Esophagus (tissue), 2 donors: ENCODE data around the gene GALNTL6. TPM values are rescaled to one million over a fixed set of nuclear protein-coding genes. Genes with fewer than 3 reads are reported as not detected.

ENCODE experiments used
- H3K27ac ChIP-seq, 2 donors: one replicate each; pipeline ENCODE4 v1.5.1; 2013; ENCODE audit warnings: low read depth in 2 of 2, mild to moderate bottlenecking in 2 of 2, inconsistent platforms in 1 of 2, low read length in 1 of 2, moderate library complexity in 1 of 2
- H3K27me3 ChIP-seq, 2 donors: one replicate each; pipeline ENCODE4 v1.6.1; 2013; ENCODE audit warnings: low read length in 2 of 2, control low read depth in 1 of 2, mild to moderate bottlenecking in 1 of 2; ENCODE audit not compliant: insufficient read depth in 2 of 2, control insufficient read depth in 1 of 2
- H3K36me3 ChIP-seq, 2 donors: one replicate each; pipeline ENCODE4 v1.6.1; 2013; ENCODE audit warnings: low read length in 1 of 2; ENCODE audit not compliant: control insufficient read depth in 2 of 2, insufficient read depth in 2 of 2
- H3K4me1 ChIP-seq, 2 donors: one replicate each; pipeline ENCODE4 v1.6.1; 2013; ENCODE audit warnings: low read length in 1 of 2; ENCODE audit not compliant: control insufficient read depth in 2 of 2, insufficient read depth in 2 of 2
- H3K4me3 ChIP-seq, 2 donors: one replicate each; pipeline ENCODE4 v1.5.1; 2013; ENCODE audit warnings: low read length in 2 of 2, mild to moderate bottlenecking in 2 of 2, low read depth in 1 of 2, moderate library complexity in 1 of 2
- H3K9me3 ChIP-seq, 2 donors: one replicate each; pipeline ENCODE4 v1.6.1; 2013; ENCODE audit warnings: mild to moderate bottlenecking in 2 of 2, low read depth in 1 of 2, low read length in 1 of 2, moderate library complexity in 1 of 2; ENCODE audit not compliant: control insufficient read depth in 2 of 2, insufficient read depth in 1 of 2
- WGBS, 2 donors: extraction: QIAGEN DNeasy Blood & Tissue Kit; methylation state at CpG; one replicate each; pipeline ENCODE4 v1.1.7; 2013; 5-methylcytosine and 5-hydroxymethylcytosine counted together
- polyA plus RNA-seq, 2 donors: library from polyadenylated mRNA; stranded (reverse); fragments of 200-250 nt; gene quantifications; one replicate each; pipeline ENCODE4 v1.2.3, GENCODE V29; 2013
- donor health status: healthy with polysubstance abuse.
- donor health status: Bipolar disorder and iron deficiency.

Gene GALNTL6
- polyA plus RNA-seq, 2 donors, result not detected

DNA sequence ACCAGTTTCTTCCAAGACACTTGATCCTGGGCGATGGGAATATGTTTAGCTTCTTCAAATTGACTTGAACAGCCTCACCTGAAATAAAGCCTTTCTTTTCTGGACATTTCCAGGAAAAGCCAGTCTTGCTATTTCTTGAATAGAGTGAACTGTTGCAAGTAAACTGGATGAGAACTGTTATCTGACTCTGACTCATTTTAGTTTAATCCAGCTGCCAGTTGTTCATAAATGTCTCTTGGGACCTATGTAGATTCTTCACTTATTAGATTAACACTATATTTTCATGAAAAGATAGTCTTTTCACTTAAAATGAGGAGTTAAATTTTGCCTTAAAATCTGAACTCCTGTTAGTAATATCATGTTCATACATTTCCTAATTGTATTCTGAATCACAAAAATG, 740.0 kb downstream of the GALNTL6 start:
- 70 to 82% methylated on average over 1 of the region's 1 CpG for WGBS, 2 donors
- Histone ChIP-seq H3K4me3 (no peak overlapping the region), H3K9me3 (no peaks in the 10 kb centered on the region), H3K4me1 (no peaks in the 10 kb centered on the region), H3K27ac (no peak overlapping the region), H3K36me3 (no peaks in the 10 kb centered on the region), H3K27me3 (no peaks in the 10 kb centered on the region)

- no peaks in the 10 kb centered on the region for H3K9me3 ChIP-seq
- no peaks in the 10 kb centered on the region for H3K4me1 ChIP-seq
- no peak overlapping the region for H3K4me3 ChIP-seq
- no peak overlapping the region for H3K27ac ChIP-seq
- no peaks in the 10 kb centered on the region for H3K36me3 ChIP-seq
- 96 to 97% methylated on average over 4 of the region's 4 CpGs for WGBS, 2 donors
- H3K27me3 ChIP-seq, result no peaks in the 10 kb centered on the region
Observed at GRCh38 chr4:172554588-172554987, 741.4 kb downstream of the GALNTL6 start.

DNA sequence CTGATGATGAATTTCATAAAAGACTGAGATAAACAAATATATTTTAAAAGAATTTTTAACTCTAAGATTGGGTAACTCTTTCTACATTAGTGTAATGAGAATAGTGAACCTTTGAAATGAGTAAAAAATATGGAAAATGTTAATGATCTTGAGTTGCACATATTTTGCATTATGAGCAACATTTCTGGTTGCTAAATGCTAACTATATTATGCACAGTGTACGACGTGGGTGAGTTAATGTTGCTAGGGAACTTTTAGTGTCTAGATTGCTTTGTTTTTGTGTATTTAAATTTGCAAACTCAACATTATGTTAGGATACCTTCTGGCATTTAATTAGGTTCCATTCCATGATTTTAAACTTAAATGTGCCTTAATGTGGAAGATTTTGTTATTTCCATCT, 742.5 kb downstream of the GALNTL6 start:
- Histone ChIP-seq H3K4me1 (no peaks in the 10 kb centered on the region), H3K9me3 (no peaks in the 10 kb centered on the region), H3K36me3 (no peaks in the 10 kb centered on the region), H3K27ac (no peak overlapping the region), H3K4me3 (no peak overlapping the region), H3K27me3 (no peaks in the 10 kb centered on the region)
- WGBS, 2 donors, result 73 to 83% methylated on average over 2 of the region's 2 CpGs

DNA sequence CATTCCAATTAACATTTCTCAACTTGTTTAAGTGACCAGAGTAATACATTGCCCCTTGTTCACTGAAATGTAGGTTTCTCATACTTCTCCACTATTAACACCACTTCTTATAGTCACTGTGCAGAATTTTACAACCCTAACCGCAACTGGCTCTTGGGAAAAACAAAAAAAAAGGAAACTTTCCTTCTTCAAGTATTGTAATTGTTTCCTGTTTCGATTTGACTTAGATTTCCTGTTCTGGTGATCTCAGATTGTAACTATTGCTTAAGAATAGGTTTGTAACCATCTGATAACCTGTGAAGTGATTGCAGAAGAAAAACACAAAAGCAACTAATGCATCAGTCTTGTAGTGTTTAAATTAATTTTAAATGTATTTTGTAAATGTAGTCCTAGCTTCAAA, 760.7 kb downstream of the GALNTL6 start:
- Histone ChIP-seq H3K4me1 (no peaks in the 10 kb centered on the region), H3K4me3 (no peak overlapping the region), H3K9me3 (no peaks in the 10 kb centered on the region), H3K36me3 (no peaks in the 10 kb centered on the region), H3K27me3 (no peaks in the 10 kb centered on the region), H3K27ac (no peak overlapping the region)
- 39 to 50% methylated on average over 2 of the region's 2 CpGs for WGBS, 2 donors

GRCh38 chr4:172578712-172579111, 765.5 kb downstream of the GALNTL6 start:
- H3K27me3 ChIP-seq, result no peaks in the 10 kb centered on the region
- no peaks in the 10 kb centered on the region for H3K36me3 ChIP-seq
- H3K4me3 ChIP-seq, result no peak overlapping the region
- WGBS, 2 donors, result 64 to 71% methylated on average over 3 of the region's 3 CpGs
- no peak overlapping the region for H3K27ac ChIP-seq
- H3K4me1 ChIP-seq, result no peaks in the 10 kb centered on the region
- no peaks in the 10 kb centered on the region for H3K9me3 ChIP-seq

DNA sequence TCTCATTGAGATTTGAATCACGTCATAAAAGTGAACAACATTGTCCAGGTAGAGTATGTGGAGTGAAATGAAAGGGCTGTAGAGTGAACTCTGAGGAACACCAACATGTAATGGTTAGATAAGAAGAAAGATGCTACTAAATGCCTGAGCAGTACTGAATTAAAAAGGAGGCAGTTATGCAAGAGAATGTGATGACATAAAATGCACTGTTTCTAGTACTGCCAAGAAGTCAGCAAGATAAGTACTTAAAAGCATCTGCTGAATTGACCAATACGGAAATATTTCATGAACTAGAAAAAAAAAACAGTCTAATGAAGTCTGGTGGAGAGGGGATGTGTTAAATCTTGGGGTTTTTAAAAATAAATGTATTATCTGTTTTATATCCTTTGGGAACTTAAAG, 771.6 kb downstream of the GALNTL6 start:
- 70 to 75% methylated on average over 2 of the region's 2 CpGs for WGBS, 2 donors
- H3K27me3 ChIP-seq, result no peaks in the 10 kb centered on the region
- peaks cover 0 to 2% of the 10 kb centered on the region in 2 donors for H3K9me3 ChIP-seq
- H3K4me1 ChIP-seq, result no peaks in the 10 kb centered on the region
- H3K4me3 ChIP-seq, result no peak overlapping the region
- no peaks in the 10 kb centered on the region for H3K36me3 ChIP-seq
- H3K27ac ChIP-seq, result no peak overlapping the region

- H3K4me1 ChIP-seq, result no peaks in the 10 kb centered on the region
- H3K27ac ChIP-seq, result no peak overlapping the region
- no peak overlapping the region for H3K4me3 ChIP-seq
- no peaks in the 10 kb centered on the region for H3K9me3 ChIP-seq
- WGBS, 2 donors, result 37 to 54% methylated on average over 4 of the region's 4 CpGs
- H3K36me3 ChIP-seq, result no peaks in the 10 kb centered on the region
- H3K27me3 ChIP-seq, result no peaks in the 10 kb centered on the region
Observed at GRCh38 chr4:172596206-172596605, 783.0 kb downstream of the GALNTL6 start.

- 74 to 79% methylated on average over 4 of the region's 4 CpGs for WGBS, 2 donors
- H3K9me3 ChIP-seq, result no peaks in the 10 kb centered on the region
- no peaks in the 10 kb centered on the region for H3K4me1 ChIP-seq
- no peaks in the 10 kb centered on the region for H3K36me3 ChIP-seq
- H3K27ac ChIP-seq, result no peak overlapping the region
- H3K27me3 ChIP-seq, result no peaks in the 10 kb centered on the region
- no peak overlapping the region for H3K4me3 ChIP-seq
Observed at GRCh38 chr4:172599554-172599953, 786.4 kb downstream of the GALNTL6 start.

DNA sequence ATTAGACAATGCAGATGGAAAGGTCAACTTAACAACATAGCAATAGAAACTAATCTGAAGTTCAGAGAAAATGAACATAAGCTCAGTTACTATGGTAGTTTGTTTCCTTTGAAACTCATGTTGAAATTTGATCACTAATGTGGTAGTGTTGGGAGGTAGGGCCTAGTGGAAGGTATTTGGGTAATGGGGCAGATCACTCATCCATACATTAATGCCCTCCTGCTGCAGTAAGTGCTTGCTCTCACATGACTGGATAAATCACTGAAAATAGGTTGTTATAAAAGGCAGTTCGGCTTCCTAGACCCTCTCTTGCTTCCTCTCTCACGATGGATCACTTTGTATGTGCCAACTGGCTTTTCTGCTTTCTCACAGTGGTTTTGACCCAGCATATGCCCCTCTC, 788.0 kb downstream of the GALNTL6 start:
- no peaks in the 10 kb centered on the region for H3K9me3 ChIP-seq
- H3K36me3 ChIP-seq, result no peaks in the 10 kb centered on the region
- 51 to 60% methylated on average over 2 of the region's 2 CpGs for WGBS, 2 donors
- H3K27me3 ChIP-seq, result no peaks in the 10 kb centered on the region
- H3K4me1 ChIP-seq, result no peaks in the 10 kb centered on the region
- H3K27ac ChIP-seq, result no peak overlapping the region
- no peak overlapping the region for H3K4me3 ChIP-seq

DNA sequence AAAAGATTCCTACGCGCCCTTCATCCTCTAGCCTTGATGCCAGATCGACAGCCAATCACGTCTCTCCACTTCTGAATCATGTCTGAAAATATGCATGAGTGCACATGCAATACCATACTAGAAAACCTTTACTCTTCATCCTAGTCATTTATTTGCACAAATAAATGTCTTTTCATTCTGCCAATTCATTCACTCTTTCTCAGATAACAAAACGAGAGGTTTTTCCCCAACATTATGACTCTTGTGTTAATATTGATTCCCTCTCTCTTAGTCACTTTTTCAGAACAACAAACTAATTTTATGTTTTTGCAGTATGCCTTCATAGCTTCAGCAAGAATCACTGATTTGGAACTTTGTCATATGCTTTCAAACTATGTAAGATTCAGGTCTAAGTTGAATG, 806.0 kb downstream of the GALNTL6 start:
- 78% methylated on average over 5 of the region's 5 CpGs for WGBS, 2 donors
- no peaks in the 10 kb centered on the region for H3K27me3 ChIP-seq
- H3K4me3 ChIP-seq, result no peak overlapping the region
- H3K27ac ChIP-seq, result no peak overlapping the region
- H3K36me3 ChIP-seq, result no peaks in the 10 kb centered on the region
- no peaks in the 10 kb centered on the region for H3K9me3 ChIP-seq
- no peaks in the 10 kb centered on the region for H3K4me1 ChIP-seq
